Loucy (cell line): Measurements from ENCODE around the gene OCIAD1.
"Not testable (repeated sequence)": the region's sequence is repeated elsewhere in the genome, so short reads cannot be mapped to it uniquely, and the experiment has no call there.

Experiments used
- H2AFZ ChIP-seq: fragments of 200-600 bp; sonication (generic); 2 replicates; pipeline ENCODE4 v1.6.0; 2016; ENCODE audit warnings: antibody characterized with exemption, mild to moderate bottlenecking, low read length, moderate library complexity
- H3F3A ChIP-seq: fragments of 200-600 bp; 2 replicates; pipeline ENCODE4 v1.6.0; 2016; ENCODE audit warnings: antibody characterized with exemption, low read depth, mild to moderate bottlenecking
- H3K27me3 ChIP-seq: fragments of 200-600 bp; sonication (generic); 2 replicates; pipeline ENCODE4 v1.6.1; 2014; ENCODE audit warnings: low read length, mild to moderate bottlenecking; ENCODE audit not compliant: insufficient read depth, poor library complexity, severe bottlenecking
- H3K36me3 ChIP-seq: fragments of 200-600 bp; sonication (generic); 2 replicates; pipeline ENCODE4 v1.6.1; 2016; ENCODE audit warnings: low read length; ENCODE audit not compliant: insufficient read depth
- H3K4me1 ChIP-seq: fragments of 200-600 bp; sonication (generic); 2 replicates; pipeline ENCODE4 v1.5.1; 2014; ENCODE audit warnings: low read length, mild to moderate bottlenecking; ENCODE audit not compliant: insufficient read depth, poor library complexity, severe bottlenecking
- H3K4me2 ChIP-seq: fragments of 200-600 bp; sonication (generic); 2 replicates; pipeline ENCODE4 v1.6.0; 2014; ENCODE audit warnings: antibody characterized with exemption, low read length, low read depth, mild to moderate bottlenecking; ENCODE audit not compliant: poor library complexity, severe bottlenecking
- H3K4me3 ChIP-seq: fragments of 200-600 bp; sonication (generic); 2 replicates; pipeline ENCODE4 v1.5.1; 2014; ENCODE audit warnings: low read length, mild to moderate bottlenecking, mixed read lengths; ENCODE audit not compliant: poor library complexity, severe bottlenecking
- H3K79me2 ChIP-seq: fragments of 200-600 bp; sonication (generic); 2 replicates; pipeline ENCODE4 v1.6.1; 2014; ENCODE audit warnings: low read length; ENCODE audit not compliant: insufficient read depth
- H3K9ac ChIP-seq: fragments of 200-600 bp; sonication (generic); 2 replicates; pipeline ENCODE4 v1.6.0; 2014; ENCODE audit warnings: mild to moderate bottlenecking, low read depth, low read length, moderate library complexity; ENCODE audit not compliant: poor library complexity, severe bottlenecking
- H3K9me2 ChIP-seq: fragments of 200-600 bp; sonication (generic); replicated peaks from 2 replicates; pipeline ENCODE4 v1.6.1; 2016; ENCODE audit warnings: low read depth, low read length, mixed read lengths
- H3K9me3 ChIP-seq: fragments of 200-600 bp; sonication (generic); 2 replicates; pipeline ENCODE4 v1.6.1; 2014; ENCODE audit warnings: mild to moderate bottlenecking, antibody characterized with exemption, low read length, low read depth; ENCODE audit not compliant: insufficient read depth
- H4K20me1 ChIP-seq: fragments of 200-600 bp; sonication (generic); 2 replicates; pipeline ENCODE4 v1.6.0; 2014; ENCODE audit warnings: antibody characterized with exemption, low read length, mild to moderate bottlenecking; ENCODE audit not compliant: insufficient read depth, poor library complexity, severe bottlenecking
- EZH2phosphoT487 ChIP-seq: fragments of 200-600 bp; IDR thresholded peaks from 2 replicates; pipeline ENCODE4 v1.6.1; 2018; ENCODE audit warnings: antibody characterized with exemption, mild to moderate bottlenecking, moderate library complexity, borderline replicate concordance
- TF ChIP-seq, protein P1 (sequence below): fragments of 200-600 bp; sonication (generic); conservative IDR thresholded peaks from 2 replicates; pipeline ENCODE4 v1.5.1; 2014; ENCODE audit warnings: mild to moderate bottlenecking, antibody characterized with exemption, low read length

OCIAD1 gene

DNA sequence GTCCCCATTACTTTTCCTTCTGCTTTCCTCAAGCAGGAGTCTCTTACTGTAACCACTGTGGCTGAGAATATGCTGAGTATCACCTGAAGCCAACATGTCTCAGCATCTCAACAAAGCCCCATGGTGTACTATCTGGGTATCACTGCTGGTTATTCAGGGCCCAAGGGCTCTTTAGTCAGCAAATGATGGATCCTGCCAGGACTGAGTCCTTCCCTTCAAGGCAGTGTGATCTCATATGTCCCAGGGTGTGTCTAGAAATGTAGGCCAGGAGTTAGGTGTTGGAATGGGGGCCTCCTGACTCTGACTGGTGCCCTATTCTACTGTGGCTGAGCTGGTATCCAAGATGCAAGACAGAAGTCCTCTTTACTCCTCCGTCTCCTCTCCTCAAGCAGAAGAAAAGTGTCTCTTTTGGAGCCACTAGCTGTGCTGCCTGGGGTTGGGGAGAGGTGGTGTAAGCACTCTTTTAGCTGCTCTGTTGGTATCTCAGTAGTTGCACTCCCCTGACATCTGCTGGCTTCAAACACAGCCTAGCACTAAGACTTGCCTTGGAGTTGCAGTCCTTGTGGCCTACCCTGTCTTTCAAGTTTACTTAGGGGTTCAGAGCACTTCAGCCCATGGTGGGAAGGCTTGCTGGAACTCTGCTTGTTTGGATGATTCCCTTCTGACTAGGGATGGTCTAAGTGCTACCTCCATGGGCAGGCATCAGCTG, 47.1 kb downstream of the OCIAD1 start:
- no peak for TF ChIP-seq EZH2phosphoT487
- TF ChIP-seq, protein P1, sequence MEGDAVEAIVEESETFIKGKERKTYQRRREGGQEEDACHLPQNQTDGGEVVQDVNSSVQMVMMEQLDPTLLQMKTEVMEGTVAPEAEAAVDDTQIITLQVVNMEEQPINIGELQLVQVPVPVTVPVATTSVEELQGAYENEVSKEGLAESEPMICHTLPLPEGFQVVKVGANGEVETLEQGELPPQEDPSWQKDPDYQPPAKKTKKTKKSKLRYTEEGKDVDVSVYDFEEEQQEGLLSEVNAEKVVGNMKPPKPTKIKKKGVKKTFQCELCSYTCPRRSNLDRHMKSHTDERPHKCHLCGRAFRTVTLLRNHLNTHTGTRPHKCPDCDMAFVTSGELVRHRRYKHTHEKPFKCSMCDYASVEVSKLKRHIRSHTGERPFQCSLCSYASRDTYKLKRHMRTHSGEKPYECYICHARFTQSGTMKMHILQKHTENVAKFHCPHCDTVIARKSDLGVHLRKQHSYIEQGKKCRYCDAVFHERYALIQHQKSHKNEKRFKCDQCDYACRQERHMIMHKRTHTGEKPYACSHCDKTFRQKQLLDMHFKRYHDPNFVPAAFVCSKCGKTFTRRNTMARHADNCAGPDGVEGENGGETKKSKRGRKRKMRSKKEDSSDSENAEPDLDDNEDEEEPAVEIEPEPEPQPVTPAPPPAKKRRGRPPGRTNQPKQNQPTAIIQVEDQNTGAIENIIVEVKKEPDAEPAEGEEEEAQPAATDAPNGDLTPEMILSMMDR, result no peak
- H2AFZ ChIP-seq, result no peak overlapping the region
- H3K4me1 ChIP-seq, result no peaks in the 10 kb centered on the region
- no peaks in the 10 kb centered on the region for H3K79me2 ChIP-seq
- H3K9me2 ChIP-seq, result no peaks in the 10 kb centered on the region
- no peaks in the 10 kb centered on the region for H3K36me3 ChIP-seq
- no peaks in the 10 kb centered on the region for H4K20me1 ChIP-seq
- no peak overlapping the region for H3K4me3 ChIP-seq
- no peaks in the 10 kb centered on the region for H3K9me3 ChIP-seq
- H3F3A ChIP-seq, result no peaks in the 10 kb centered on the region
- H3K9ac ChIP-seq, result no peak overlapping the region
- no peaks in the 10 kb centered on the region for H3K27me3 ChIP-seq
- no peak overlapping the region for H3K4me2 ChIP-seq

DNA sequence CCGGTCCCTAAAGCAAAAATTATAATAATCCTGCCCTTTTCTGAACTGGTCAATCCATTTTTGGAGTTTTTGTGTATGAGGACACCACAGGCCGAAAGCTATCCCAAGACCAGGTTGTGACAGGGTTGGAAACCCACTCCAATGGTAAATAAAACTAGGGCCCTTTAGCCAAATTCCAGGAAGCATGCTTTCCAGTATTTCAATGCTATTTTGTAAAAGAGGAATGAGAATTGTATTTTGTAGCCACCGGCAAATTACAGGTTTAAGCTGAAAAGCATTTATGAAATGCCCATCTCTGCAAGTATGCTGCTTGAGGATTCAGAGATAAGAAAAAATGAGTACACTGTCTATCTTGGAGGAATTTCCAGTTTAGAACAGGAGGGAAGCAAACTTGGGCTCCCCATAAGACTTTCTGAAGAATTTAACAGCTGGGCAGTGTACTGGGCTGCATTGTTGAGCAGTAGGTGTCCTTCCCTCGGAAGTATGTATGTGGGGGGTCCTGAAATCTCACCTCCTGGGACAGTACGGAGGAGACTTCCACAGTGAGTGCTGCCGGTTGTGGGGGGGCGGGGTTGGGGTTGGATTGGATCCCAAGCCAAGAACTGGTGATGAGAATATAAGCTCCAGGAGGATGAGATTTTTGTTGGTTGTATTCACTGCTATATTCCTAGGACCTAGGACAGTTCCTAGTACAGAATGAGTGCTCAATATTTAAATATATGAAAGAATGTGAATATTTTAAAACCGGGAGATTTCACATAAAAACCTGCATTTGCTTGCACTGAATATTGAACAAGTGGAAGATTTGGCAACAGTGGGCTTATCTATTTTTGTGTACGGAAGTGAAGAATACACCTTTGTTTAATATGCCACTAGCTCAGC, 48.9 kb downstream of the OCIAD1 start:
- Histone ChIP-seq H3K27me3 (no peaks in the 10 kb centered on the region), H3K36me3 (no peaks in the 10 kb centered on the region), H3K4me3 (no peak overlapping the region), H2AFZ (no peak overlapping the region), H3K4me2 (no peak overlapping the region), H3K9me3 (no peaks in the 10 kb centered on the region), H4K20me1 (no peaks in the 10 kb centered on the region), H3K9me2 (no peaks in the 10 kb centered on the region), H3K79me2 (no peaks in the 10 kb centered on the region), H3F3A (no peaks in the 10 kb centered on the region), H3K9ac (no peak overlapping the region), H3K4me1 (no peaks in the 10 kb centered on the region)
- TF ChIP-seq EZH2phosphoT487, result no peak
- TF ChIP-seq, protein P1, result no peak

DNA sequence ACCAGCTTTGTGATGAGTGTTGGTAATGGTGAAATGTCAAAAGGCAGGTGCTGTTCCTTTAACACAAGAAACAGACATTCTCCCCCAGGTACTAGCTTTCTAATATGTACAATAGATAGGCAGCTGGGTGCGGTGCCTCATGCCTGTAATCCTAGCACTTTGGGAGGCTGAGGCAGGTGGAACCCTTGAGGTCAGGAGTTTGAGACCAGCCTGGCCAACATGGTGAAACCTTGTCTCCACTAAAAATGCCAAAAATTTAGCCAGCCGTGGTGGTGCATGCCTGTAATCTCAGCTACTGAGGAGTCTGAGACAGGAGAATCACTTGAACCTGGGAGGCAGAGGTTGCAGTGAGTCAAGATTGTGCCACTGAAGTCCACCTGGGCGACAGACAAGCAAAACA, 50.8 kb downstream of the OCIAD1 start:
- not testable (repeated sequence) for H3K9me3 ChIP-seq, H2AFZ ChIP-seq, H3K4me1 ChIP-seq, H3K9me2 ChIP-seq, H3F3A ChIP-seq, H3K27me3 ChIP-seq, H3K36me3 ChIP-seq, H3K4me3 ChIP-seq, H3K9ac ChIP-seq, H4K20me1 ChIP-seq, H3K4me2 ChIP-seq, H3K79me2 ChIP-seq

DNA sequence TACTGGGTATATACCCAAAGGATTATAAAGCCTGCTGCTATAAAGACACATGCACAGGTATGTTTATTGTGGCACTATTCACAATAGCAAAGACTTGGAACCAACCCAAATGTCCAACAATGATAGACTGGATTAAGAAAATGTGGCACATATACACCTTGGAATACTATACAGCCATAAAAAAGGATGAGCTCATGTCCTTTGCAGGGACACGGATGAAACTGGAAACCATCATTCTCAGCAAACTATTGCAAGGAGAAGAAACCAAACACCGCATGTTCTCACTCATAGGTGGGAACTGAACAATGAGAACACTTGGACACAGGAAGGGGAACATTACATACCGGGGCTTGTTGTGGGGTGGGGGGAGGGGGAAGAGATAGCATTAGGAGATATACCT, 58.9 kb downstream of the OCIAD1 start:
- H3F3A ChIP-seq, H3K4me1 ChIP-seq, H3K9me2 ChIP-seq, H3K9me3 ChIP-seq, H4K20me1 ChIP-seq, H3K4me3 ChIP-seq, H2AFZ ChIP-seq, H3K79me2 ChIP-seq, H3K27me3 ChIP-seq, H3K4me2 ChIP-seq, H3K9ac ChIP-seq: not testable (repeated sequence)
- peaks cover 30% of the 10 kb centered on the region; the same call in 1 of the 2 replicates for H3K36me3 ChIP-seq
